Measurements from ENCODE around the gene GABBR2.

The GABBR2 gene

DNA sequence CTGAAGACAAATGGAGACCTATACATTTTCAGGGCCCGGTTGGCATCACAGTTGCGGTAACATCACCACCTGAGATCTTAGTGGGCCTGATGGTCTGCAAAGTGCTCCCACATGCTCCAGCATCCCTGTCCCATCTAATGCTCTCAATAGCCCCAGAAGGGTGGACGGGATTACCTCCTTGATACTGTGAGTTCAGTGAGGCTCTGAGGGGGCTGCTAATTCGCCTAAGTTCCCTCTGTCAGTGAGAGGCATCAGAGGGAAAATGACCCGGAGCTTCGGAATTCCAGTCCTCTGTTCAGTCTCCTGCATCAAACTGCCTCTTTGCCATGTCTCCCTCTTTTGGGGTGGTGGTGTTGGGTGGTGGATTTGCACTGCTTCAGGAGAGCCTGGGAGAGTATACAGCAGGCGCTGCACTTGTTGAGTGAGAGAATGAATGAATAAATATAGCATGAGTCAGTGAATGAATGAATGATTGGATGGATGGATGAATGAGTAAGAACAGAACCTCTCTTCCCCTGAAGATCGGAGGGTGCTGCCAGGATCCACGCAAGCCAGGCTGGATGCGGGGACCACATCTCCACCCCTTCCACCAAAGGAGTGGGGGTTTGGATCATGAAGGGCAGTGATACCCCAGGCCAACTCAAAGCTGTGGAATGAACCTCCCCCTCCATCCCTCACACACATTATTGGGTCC lies 141.0 kb downstream of the GABBR2 start:
- DNase-seq, result no peak

DNA sequence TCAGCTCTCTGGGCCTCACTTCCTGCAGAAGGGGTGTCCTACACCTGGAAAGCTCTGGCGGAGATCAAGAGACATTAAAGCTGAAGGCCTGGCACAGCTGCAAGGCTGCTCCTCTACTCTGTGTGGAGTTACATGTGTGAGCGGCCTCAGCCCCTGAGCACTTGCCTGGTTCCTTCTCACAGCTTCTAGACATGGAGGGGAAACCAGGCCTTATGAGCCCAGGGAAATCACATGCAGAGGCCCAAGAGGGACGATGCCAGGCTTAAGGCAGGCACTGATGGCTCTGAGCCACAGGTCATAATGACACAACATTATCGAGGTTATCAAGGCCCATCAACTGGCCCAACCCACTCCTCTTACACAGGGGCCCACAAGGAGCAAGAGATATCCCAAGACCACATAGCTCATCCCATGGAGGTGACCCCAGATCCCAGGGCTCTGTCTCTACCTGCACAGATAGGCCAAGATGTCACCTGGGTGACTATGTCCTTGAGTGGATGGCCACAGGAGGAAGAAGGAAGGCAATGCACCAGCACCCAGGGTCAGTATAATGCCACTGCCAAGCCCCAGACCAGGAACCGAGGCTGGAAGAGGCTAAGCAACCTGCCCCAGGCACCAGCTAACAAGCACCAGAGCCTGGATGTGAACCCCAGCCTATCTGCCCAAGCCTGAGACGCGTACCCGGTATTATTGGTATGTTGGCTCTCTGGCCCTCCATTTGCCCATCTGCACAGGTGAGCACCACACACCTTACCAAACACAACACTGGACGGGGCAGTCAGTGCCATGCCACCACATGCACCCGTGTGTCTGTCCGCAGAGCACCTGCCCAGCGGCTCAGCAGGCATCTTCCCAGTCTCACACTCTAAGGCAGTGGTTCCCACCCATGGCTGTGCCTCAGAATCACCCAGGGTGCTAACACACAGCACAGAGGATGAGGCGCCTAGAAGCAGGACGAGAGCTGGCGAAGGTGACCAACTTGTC lies 143.3 kb downstream of the GABBR2 start:
- no peak for DNase-seq

- no peak for DNase-seq
Measured at GRCh38 chr9:98564714-98565113, 144.0 kb downstream of the GABBR2 start.

DNA sequence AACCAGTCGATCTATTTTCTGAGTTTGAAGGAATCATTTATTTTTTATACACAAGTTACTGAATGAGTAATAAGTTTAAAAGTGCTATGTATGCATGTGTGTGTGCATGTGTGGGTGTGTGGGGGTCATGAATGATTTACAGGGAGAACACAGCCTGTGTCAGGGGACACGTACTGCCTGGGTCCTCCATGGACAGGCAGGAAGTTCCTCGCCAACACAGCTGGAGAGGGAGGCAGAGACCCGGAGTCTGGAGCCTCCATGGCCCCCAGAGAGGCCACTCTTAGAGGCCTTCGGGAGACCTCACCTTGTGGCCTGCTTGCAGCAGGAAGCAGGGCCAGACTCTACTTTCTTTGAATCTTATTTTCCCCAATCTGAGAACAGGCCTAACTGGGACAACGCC lies 144.7 kb downstream of the GABBR2 start:
- no peak for DNase-seq

DNA sequence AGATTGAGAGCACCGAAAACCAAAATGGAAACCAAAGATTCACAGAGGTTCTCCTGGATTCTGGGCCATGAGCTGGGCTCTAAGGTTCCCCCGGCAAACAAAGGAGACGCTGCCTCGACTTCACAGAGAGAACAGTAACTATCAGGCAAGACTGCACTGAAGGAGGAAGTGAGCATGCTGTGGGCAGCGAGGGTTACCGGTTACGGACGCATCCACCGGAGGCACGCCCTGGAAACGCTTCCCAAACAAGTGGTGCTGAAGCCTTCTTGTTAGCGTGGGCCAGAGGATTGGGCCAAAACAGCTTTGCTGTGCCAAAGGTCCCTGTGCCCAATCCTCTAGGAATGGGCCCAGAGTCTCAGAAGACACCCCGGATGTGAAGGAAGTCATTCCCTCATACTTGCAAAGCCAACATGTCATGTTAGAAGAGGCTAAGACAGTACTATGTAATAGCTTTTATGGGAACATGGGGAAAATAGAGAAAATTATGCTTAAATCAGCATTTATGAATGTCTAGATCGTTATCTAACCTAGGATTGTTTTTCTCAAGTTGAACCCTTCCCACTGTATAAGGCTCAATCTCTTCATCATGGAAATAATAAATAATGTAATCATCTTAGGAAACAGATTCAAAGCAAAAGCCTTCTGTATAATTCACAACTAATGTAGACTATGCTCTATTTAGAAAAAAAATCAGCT lies 145.4 kb downstream of the GABBR2 start:
- no peak for DNase-seq

DNA sequence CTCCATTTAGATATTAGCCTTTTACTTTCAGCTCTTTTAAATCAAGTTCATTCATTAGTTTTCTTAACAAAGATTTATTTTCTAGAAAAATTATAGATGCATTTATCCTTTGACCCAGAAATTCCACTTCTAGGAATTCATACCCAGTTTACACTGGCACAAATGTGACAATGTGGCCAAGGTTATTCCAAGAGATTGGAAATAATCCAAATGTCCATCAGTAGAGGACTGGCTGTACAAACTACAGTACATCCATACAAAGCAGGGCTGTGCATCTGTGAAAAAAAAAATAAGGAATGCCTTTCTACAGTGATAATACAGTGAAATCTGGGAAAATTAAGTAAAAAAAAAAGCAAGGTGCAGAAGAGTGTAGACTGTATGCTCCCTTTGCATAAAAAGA lies 149.2 kb downstream of the GABBR2 start:
- no peak for DNase-seq

DNA sequence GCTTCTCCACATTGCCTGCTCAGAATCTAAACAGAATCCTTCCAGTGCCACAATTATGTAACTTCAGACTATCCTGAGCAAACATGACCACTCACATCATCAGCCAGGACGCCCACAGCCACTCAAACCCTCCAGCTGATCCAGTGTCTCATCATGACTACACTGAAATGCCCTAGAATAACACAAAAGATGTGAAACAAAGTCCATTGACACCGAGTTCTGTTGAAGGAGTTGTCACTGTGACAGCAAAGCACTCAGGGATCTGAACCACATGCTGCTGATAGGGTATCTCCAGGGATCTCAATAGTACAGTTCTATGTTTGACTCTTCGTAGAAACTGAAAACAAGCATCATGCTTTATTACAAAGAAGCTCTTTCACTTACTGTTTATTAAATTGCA lies 150.2 kb downstream of the GABBR2 start:
- no peak for DNase-seq

DNA sequence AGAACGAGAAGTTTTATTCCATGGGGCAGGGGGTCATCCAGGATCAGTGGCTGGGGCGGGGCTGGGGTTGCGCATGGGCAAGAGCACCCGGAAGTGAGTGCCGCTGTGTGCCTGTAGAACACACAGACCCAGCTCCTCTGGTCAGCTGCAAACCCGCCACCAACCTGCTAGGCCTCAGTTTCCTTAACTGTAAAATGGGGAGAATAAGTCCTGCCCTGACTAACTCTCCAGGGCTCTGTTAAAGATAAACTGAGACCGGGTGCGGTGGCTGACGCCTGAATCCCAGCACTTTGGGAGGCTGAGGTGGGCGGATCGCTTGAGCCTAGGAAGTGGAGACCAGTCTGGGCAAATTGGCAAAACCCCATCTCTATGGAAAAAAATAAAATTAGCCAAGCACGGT lies 152.2 kb downstream of the GABBR2 start:
- DNase-seq, result no peak

DNA sequence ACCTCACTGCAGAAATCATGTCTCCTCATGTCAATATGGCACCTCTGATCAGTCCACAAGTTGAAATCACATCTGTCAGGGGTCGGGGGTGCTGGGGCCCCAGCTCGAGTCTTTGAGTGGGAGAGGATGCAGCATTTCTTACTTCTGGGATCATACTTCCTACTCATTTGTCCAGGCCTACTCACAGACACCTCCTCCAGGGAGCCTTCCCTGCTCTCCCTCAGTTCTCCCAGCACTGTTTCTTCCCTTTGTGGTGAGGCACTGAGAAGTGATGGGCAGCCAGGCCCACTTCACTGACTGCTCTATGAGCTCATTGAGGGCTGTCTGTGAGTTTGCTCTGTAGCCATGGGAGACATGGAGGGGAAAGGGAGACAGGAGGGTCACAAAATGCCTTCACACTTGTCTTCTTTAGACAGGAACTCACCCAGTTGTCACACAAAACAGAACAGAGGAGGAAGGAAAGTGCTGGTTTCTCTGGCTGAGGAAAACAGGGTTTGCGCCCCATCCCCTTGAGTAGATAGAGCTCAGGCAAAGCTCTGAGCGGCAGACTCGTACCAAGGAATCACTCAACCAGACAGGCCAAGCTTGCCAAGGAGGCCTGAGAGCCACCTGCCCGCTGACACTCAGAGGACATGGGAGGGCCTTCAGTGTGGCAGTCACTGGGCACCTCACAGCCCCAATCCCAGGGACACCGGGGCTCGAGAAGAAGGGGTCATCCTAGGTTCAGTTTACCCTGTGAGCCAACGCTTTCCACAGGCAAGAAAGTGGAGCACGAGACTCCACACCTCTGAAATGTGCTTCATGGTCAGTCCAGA lies 152.9 kb downstream of the GABBR2 start:
- DNase-seq, result no peak

- DNase-seq, result no peak
Measured at GRCh38 chr9:98554752-98555151, 154.0 kb downstream of the GABBR2 start.

GRCh38 chr9:98552331-98552730 lies 156.4 kb downstream of the GABBR2 start:
- no peak for DNase-seq

DNA sequence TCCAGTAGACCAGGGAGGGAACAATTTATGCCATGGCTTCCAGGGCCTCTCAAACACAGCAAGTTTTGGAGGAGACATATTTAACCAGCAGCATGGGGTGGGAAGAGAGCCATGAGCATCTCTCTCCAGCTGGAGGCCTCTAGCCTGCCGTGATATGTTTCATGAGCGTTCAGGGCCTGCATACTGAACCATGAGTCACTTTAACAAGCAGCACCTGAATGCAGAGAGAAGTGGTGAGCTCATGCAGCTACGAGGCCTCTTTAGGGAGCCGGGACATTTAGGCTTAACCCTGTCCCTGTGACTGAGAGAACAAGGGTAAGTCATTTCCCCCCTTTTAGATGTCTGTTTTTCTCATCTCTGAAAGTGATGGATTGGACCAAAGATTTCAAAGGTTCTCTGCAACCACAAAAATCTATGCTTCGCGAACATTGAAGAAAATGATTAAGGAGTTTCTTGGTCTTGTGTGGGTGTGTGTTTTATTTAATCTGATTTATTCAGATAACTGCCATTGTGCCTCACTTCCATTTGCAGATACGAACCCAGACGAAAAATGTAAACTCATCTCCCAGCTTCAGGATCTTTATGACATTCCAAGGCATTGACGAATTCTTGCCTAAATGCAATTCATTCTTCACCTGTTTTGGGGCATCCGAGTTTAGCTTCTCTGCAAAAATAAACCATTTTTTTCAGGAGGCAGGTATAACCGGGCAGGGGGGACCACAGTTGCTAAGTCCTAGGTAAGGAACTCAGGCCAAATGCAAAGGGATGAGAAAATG lies 157.0 kb downstream of the GABBR2 start:
- no peak for DNase-seq

DNA sequence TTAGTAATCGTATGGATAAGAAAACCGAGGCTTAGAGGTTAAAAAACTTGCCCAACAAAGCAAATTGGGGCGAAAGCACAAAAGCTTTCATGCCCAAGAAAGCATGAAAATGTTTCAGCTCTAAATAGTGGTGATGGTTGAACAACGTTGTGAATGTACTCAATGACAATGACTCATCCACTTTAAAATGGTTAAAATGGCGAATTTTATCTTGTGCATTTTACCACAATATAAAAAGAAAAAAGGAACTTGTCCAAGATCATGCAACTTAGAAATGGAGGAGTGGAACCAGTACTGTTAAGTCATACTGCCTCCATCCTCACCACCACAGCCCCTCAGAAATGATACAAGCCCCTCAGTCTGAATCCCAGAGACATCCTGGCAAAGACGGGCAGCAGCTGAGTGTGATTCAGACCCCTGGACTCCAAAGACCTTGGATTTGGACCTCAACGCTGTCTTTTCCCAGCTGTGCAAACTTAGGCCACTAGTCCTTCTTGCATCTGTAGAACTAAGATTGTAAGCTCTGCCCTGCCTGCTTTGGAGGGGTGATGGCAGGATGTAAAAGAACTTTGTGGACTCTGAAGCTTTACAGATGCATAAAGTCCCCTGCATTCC lies 158.4 kb downstream of the GABBR2 start:
- DNase-seq, result no peak

DNA sequence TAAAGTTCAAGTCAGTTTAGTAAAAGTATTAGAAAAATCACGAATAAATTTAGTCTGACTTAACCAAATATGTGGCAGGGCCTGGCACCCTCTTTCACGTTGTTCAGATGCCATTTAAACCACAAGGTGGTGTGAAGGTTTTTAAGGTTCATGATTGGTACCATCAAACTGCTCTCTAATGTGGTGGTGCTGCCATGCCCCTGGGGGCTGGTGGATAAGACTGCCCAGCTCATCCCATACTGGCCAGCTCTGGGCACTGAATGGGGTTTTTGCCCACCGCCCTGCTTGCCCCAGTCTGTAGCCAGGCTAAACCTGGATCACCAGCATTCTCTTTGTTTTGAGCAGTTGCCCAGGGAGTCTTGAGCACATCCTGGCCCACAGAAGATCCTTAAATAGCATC lies 159.3 kb downstream of the GABBR2 start:
- DNase-seq, result no peak

DNA sequence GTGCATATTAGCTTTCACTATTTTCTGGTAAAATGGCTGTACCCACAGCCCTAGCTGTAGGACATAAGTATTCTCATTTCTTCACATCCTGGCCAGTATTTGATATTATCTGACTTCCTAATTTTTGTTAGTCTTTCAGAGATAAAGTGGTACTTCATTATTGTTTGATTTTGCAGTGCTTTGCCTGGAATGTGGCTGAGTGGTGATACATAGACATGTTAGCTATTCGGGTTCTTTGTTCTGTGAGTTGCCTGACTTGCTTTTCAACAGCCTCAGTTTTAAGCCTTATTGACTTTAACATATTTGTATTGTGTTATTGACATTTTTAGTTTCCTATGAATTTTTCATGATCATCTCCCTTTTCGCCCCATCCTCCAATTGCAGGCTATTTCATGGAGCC lies 161.1 kb downstream of the GABBR2 start:
- DNase-seq, result no peak

GRCh38 chr9:98545021-98545420 lies 163.7 kb downstream of the GABBR2 start:
- no peak for DNase-seq

DNA sequence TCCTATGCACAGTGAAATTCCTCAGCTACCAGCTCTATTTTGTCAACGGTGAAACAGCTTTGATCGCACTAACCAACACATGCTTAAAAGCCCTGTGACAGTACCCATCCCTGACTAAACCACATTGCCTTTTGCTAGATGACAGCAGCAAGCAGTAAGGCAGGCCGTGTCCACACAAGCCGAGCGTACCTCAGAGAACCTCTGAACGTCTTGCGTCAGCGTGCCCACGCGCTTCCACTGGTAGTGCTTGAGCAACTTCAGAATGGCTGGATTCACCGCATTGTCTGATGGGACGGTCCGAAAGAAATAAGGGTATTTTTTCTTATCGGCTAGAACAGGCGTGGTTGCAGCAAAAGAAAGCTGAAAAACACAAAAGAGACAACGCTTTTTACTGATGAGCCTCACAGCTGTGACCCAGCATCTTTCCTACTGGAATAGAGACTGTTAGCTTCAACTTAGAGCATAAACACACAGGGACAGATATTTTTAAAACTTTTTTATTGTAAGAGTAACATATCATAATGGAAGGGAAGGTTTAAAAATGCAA lies 167.0 kb downstream of the GABBR2 start:
- DNase-seq, result no peak

GRCh38 chr9:98540476-98540875 lies 168.3 kb downstream of the GABBR2 start:
- DNase-seq, result no peak

DNA sequence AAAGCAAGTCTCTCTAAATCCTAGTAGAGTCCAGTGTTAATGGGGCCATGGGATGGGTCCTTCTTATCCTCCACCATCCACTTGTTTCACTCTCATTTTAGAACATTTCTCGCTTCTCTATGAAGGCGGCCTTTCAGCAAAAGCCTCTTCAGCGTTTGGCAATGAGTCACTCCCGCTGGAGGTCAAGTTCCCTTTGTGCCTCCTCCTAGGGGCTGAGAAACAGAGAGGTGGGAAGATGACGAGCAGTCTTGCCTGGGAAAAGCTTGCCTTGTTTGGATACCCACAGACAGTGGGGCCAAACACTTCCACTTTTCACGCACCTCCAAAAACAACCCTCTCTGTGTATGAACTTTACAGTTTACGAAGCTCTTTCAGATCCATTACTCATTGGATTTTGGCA lies 168.8 kb downstream of the GABBR2 start:
- DNase-seq, result no peak

- no peak for DNase-seq
Measured at GRCh38 chr9:98538626-98539031, 170.1 kb downstream of the GABBR2 start.

DNA sequence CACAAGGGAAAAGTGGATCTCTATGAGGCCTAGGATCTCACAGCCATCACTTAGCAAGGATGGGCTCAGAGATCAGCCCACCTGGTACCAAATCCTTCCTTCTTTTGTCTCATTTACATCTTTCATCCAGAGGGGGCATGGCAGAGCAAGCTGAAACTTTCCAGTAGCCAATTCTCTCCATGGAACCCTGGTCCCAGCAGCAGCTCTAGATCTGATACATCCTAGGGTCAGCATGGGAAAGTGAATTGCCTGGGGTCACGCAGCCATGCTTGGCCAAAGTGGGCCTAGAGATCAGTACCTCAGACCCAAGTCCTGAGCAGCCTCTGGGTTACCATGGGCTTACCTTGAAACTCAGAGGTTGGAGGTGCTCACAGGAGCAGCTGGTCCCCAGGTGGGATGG lies 170.5 kb downstream of the GABBR2 start:
- DNase-seq, result no peak

All from stimulated activated CD4-positive, alpha-beta T cell treated with anti-CD3 and anti-CD28 coated beads, Interleukin-4, amount 100 ng/mL, for 1 hour (primary cell).